Measurements from ENCODE around the gene PEPD.

PEPD gene

GRCh38 chr19:33465371-33465770, 56.2 kb downstream of the PEPD start:
- H3K36me3 ChIP-seq (ENCODE audit: insufficient read depth, low read length), result no peaks in the 10 kb centered on the region
- no peaks in the 10 kb centered on the region for H3K79me2 ChIP-seq (ENCODE audit: control insufficient read depth, insufficient read depth, low read length, unreplicated experiment)
- no peak overlapping the region for H3K4me3 ChIP-seq (ENCODE audit: low read depth, low read length)
- H3K27ac ChIP-seq (ENCODE audit: low read depth, low read length), result no peak overlapping the region
- no peak overlapping the region for H2AFZ ChIP-seq (ENCODE audit: low read length, unreplicated experiment)
- no peaks in the 10 kb centered on the region for H3K4me1 ChIP-seq (ENCODE audit: control insufficient read depth, insufficient read depth, low read length, unreplicated experiment)
- H3K27me3 ChIP-seq (ENCODE audit: insufficient read depth, low read length), result no peaks in the 10 kb centered on the region

- no peaks in the 10 kb centered on the region for H3K4me1 ChIP-seq (ENCODE audit: control insufficient read depth, insufficient read depth, low read length, unreplicated experiment)
- H3K36me3 ChIP-seq (ENCODE audit: insufficient read depth, low read length), result no peaks in the 10 kb centered on the region
- H3K4me3 ChIP-seq (ENCODE audit: low read depth, low read length), result no peak overlapping the region
- H2AFZ ChIP-seq (ENCODE audit: low read length, unreplicated experiment), result no peak overlapping the region
- H3K27me3 ChIP-seq (ENCODE audit: insufficient read depth, low read length), result no peaks in the 10 kb centered on the region
- no peaks in the 10 kb centered on the region for H3K79me2 ChIP-seq (ENCODE audit: control insufficient read depth, insufficient read depth, low read length, unreplicated experiment)
- no peak overlapping the region for H3K27ac ChIP-seq (ENCODE audit: low read depth, low read length)
Measured at GRCh38 chr19:33464733-33465115, 56.9 kb downstream of the PEPD start.

- Histone ChIP-seq H2AFZ (ENCODE audit: low read length, unreplicated experiment) (no peak overlapping the region), H3K36me3 (ENCODE audit: insufficient read depth, low read length) (no peaks in the 10 kb centered on the region), H3K79me2 (ENCODE audit: control insufficient read depth, insufficient read depth, low read length, unreplicated experiment) (no peaks in the 10 kb centered on the region), H3K4me1 (ENCODE audit: control insufficient read depth, insufficient read depth, low read length, unreplicated experiment) (no peaks in the 10 kb centered on the region), H3K27ac (ENCODE audit: low read depth, low read length) (no peak overlapping the region), H3K4me3 (ENCODE audit: low read depth, low read length) (no peak overlapping the region), H3K27me3 (ENCODE audit: insufficient read depth, low read length) (no peaks in the 10 kb centered on the region)
Measured at GRCh38 chr19:33464010-33464732, 57.4 kb downstream of the PEPD start.

GRCh38 chr19:33463199-33463598, 58.4 kb downstream of the PEPD start:
- Histone ChIP-seq H3K4me1 (ENCODE audit: control insufficient read depth, insufficient read depth, low read length, unreplicated experiment) (no peaks in the 10 kb centered on the region), H2AFZ (ENCODE audit: low read length, unreplicated experiment) (no peak overlapping the region), H3K36me3 (ENCODE audit: insufficient read depth, low read length) (no peaks in the 10 kb centered on the region), H3K79me2 (ENCODE audit: control insufficient read depth, insufficient read depth, low read length, unreplicated experiment) (no peaks in the 10 kb centered on the region), H3K4me3 (ENCODE audit: low read depth, low read length) (no peak overlapping the region), H3K27ac (ENCODE audit: low read depth, low read length) (no peak overlapping the region), H3K27me3 (ENCODE audit: insufficient read depth, low read length) (no peaks in the 10 kb centered on the region)

GRCh38 chr19:33462112-33462791, 59.3 kb downstream of the PEPD start:
- no peaks in the 10 kb centered on the region for H3K79me2 ChIP-seq (ENCODE audit: control insufficient read depth, insufficient read depth, low read length, unreplicated experiment)
- no peaks in the 10 kb centered on the region for H3K4me1 ChIP-seq (ENCODE audit: control insufficient read depth, insufficient read depth, low read length, unreplicated experiment)
- H3K4me3 ChIP-seq (ENCODE audit: low read depth, low read length), result no peak overlapping the region
- no peaks in the 10 kb centered on the region for H3K36me3 ChIP-seq (ENCODE audit: insufficient read depth, low read length)
- no peak overlapping the region for H2AFZ ChIP-seq (ENCODE audit: low read length, unreplicated experiment)
- no peaks in the 10 kb centered on the region for H3K27me3 ChIP-seq (ENCODE audit: insufficient read depth, low read length)
- H3K27ac ChIP-seq (ENCODE audit: low read depth, low read length), result no peak overlapping the region

- Histone ChIP-seq H3K27me3 (ENCODE audit: insufficient read depth, low read length) (no peaks in the 10 kb centered on the region), H3K4me1 (ENCODE audit: control insufficient read depth, insufficient read depth, low read length, unreplicated experiment) (no peaks in the 10 kb centered on the region), H3K27ac (ENCODE audit: low read depth, low read length) (no peak overlapping the region), H3K36me3 (ENCODE audit: insufficient read depth, low read length) (no peaks in the 10 kb centered on the region), H2AFZ (ENCODE audit: low read length, unreplicated experiment) (no peak overlapping the region), H3K4me3 (ENCODE audit: low read depth, low read length) (no peak overlapping the region), H3K79me2 (ENCODE audit: control insufficient read depth, insufficient read depth, low read length, unreplicated experiment) (no peaks in the 10 kb centered on the region)
Measured at GRCh38 chr19:33461256-33462111, 60.1 kb downstream of the PEPD start.

GRCh38 chr19:33460221-33460908, 61.2 kb downstream of the PEPD start:
- Histone ChIP-seq H3K4me3 (ENCODE audit: low read depth, low read length) (no peak overlapping the region), H3K36me3 (ENCODE audit: insufficient read depth, low read length) (no peaks in the 10 kb centered on the region), H3K27me3 (ENCODE audit: insufficient read depth, low read length) (no peaks in the 10 kb centered on the region), H3K27ac (ENCODE audit: low read depth, low read length) (no peak overlapping the region), H3K4me1 (ENCODE audit: control insufficient read depth, insufficient read depth, low read length, unreplicated experiment) (no peaks in the 10 kb centered on the region), H2AFZ (ENCODE audit: low read length, unreplicated experiment) (no peak overlapping the region), H3K79me2 (ENCODE audit: control insufficient read depth, insufficient read depth, low read length, unreplicated experiment) (no peaks in the 10 kb centered on the region)

GRCh38 chr19:33459222-33460090, 62.1 kb downstream of the PEPD start:
- Histone ChIP-seq H3K27ac (ENCODE audit: low read depth, low read length) (no peak overlapping the region), H3K4me1 (ENCODE audit: control insufficient read depth, insufficient read depth, low read length, unreplicated experiment) (no peaks in the 10 kb centered on the region), H3K79me2 (ENCODE audit: control insufficient read depth, insufficient read depth, low read length, unreplicated experiment) (no peaks in the 10 kb centered on the region)

GRCh38 chr19:33458807-33459206, 62.8 kb downstream of the PEPD start:
- no peaks in the 10 kb centered on the region for H3K4me1 ChIP-seq (ENCODE audit: control insufficient read depth, insufficient read depth, low read length, unreplicated experiment)
- H3K27ac ChIP-seq (ENCODE audit: low read depth, low read length), result no peak overlapping the region

More at GRCh38 chr19:33459222-33460090, 62.1 kb downstream of the PEPD start:
- Histone ChIP-seq H2AFZ (ENCODE audit: low read length, unreplicated experiment) (no peak overlapping the region), H3K36me3 (ENCODE audit: insufficient read depth, low read length) (no peaks in the 10 kb centered on the region), H3K4me3 (ENCODE audit: low read depth, low read length) (no peak overlapping the region), H3K27me3 (ENCODE audit: insufficient read depth, low read length) (no peaks in the 10 kb centered on the region)

More at GRCh38 chr19:33458807-33459206, 62.8 kb downstream of the PEPD start:
- Histone ChIP-seq H3K27me3 (ENCODE audit: insufficient read depth, low read length) (no peaks in the 10 kb centered on the region), H3K36me3 (ENCODE audit: insufficient read depth, low read length) (no peaks in the 10 kb centered on the region), H2AFZ (ENCODE audit: low read length, unreplicated experiment) (no peak overlapping the region), H3K4me3 (ENCODE audit: low read depth, low read length) (no peak overlapping the region), H3K79me2 (ENCODE audit: control insufficient read depth, insufficient read depth, low read length, unreplicated experiment) (no peaks in the 10 kb centered on the region)
